ENCODE measurements around the gene MEGF10. TPM values are rescaled to one million over a fixed set of nuclear protein-coding genes. Genes with fewer than 3 reads are reported as not detected.

MEGF10 gene
- total RNA-seq, 1 experiment from 2014 or later = 0.03 TPM

DNA sequence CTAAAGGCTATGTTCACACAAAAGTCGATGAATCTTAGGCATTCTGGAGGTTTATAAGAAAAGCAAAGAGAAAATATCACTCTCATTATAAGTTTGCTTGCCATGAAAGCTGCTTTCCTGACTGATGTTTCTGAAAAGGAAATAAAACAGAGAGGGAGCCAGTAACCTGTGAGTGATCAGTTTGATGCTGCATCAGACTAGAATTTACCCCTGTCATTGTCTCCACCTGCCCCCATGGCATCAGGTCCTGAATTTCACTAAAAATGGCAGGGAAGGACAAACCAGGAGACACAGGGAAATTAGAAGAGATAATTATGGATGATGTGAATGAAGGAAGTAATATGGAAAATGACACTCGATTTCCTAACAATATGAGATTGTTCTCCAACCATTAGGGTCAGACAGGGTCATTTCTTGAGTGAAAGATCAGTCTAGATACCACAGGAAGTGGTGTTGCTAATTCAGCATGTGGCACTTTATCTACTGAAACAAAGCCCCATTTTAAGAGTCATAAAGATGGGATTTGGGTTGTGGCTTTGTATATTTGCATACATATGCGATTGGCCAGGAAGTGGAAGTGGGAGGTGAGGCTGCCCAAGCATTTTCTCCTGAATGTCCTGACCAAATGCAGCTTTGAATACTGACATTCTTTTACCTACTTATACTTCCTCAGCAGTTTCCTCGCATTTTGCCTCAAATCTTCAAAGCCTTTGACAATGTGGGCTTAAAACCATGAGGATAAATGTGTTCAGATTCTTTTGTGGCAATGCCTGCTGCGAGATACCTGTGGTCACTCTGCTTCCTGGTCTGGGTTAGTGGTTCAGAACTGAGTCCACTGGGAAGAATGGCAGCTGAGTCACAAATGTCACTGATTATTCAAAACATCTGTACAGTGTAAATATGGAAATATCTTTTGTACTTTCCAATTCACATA lies 29.7 kb downstream of the MEGF10 start:
- no peak for DNase-seq (ENCODE audit: low spot score)
- in situ Hi-C loops (cut with HindIII; ENCODE audit: low sequenced_read_pairs) = no loop called here

DNA sequence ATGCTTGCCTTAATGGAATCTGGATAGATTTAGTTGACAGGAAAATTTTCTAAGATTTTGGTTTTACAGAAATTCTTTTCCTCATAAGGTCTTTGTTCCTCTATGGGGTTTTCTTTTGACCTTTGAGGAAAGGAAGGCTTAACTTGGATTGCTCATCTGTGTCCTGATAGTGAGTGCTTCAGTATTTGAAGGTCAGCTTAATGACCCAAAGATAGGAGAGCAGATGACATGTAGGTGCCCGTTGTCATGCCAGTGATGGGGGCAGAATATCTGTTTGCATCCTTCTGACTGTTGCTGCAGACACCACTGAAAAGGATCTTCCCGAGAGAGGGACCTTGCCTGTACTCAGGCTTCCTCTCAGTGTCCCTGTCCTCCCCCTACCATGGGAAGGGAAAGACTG lies 30.9 kb downstream of the MEGF10 start:
- no peak for DNase-seq (ENCODE audit: low spot score)
- in situ Hi-C loops (cut with HindIII; ENCODE audit: low sequenced_read_pairs) = no loop called here

DNA sequence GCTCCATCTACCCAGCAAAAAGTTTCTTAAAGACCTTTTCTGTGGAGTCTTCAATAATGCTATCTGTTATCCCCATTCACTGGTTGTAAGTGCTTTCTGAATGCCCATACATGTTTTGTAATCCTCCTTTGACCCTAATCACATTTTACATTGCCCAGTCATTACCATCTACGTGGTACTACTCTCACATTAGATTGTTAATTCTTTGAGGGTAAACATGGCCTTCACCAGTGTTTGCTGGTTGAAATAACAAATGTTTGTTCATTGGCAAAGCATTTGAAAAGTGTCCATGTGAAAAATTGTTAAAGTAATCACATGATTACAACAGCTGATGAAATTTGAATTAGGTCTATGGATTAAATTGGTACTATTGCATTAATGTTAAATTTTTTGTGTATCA lies 31.8 kb downstream of the MEGF10 start:
- no peak for DNase-seq (ENCODE audit: low spot score)
- in situ Hi-C loops (cut with HindIII; ENCODE audit: low sequenced_read_pairs) = no loop called here

GRCh38 chr5:127324756-127325155 lies 34.2 kb downstream of the MEGF10 start:
- in situ Hi-C loops (cut with HindIII; ENCODE audit: low sequenced_read_pairs) = no loop called here
- DNase-seq (ENCODE audit: low spot score) = no peak

- in situ Hi-C loops (cut with HindIII; ENCODE audit: low sequenced_read_pairs) = no loop called here
- no peak for DNase-seq (ENCODE audit: low spot score)
These were observed 35.8 kb downstream of the MEGF10 start for GRCh38 chr5:127326431-127326830.

GRCh38 chr5:127326976-127327755 lies 36.6 kb downstream of the MEGF10 start:
- no peak for DNase-seq (ENCODE audit: low spot score)
- in situ Hi-C loops (cut with HindIII; ENCODE audit: low sequenced_read_pairs) = no loop called here

GRCh38 chr5:127330116-127330515 lies 39.5 kb downstream of the MEGF10 start:
- in situ Hi-C loops (cut with HindIII; ENCODE audit: low sequenced_read_pairs) = no loop called here

DNA sequence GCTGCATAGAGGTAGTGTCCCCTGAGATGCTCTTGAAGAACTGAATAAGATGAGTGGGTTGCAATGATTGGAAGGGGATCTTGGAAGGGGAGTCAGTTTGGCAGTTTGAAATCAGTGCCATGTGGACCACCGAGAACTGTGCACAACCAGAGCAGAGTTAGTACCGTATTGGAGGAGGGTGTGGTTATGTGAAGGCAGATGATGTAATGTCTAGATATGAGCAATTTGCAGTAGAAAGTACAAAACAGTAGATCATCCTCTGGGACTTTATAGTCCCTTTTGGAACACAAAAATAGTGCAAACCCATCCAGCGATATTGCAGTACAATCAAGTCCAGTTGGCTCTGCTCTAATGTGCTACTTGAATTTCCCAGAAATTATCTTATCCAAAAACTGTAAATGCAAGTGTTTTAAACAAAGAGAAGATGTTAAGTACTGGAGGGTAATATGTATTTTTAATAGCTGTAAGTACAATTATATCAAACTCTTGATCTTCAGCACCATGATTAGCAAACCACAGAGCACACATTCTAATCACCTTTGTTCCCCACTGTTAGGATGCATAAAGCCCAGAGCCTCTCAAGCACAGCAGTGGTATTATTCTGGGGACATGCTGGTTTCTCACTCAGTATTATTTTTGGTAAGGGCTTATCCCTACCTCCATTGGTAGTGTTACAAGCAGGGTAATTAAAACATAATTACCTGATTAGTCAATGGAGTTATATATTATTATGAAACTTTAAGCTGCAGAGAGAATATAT lies 41.5 kb downstream of the MEGF10 start:
- DNase-seq (ENCODE audit: low spot score) = no peak
- in situ Hi-C loops (cut with HindIII; ENCODE audit: low sequenced_read_pairs) = no loop called here

More at GRCh38 chr5:127330116-127330515, 39.5 kb downstream of the MEGF10 start:
- no peak for DNase-seq (ENCODE audit: low spot score)

DNA sequence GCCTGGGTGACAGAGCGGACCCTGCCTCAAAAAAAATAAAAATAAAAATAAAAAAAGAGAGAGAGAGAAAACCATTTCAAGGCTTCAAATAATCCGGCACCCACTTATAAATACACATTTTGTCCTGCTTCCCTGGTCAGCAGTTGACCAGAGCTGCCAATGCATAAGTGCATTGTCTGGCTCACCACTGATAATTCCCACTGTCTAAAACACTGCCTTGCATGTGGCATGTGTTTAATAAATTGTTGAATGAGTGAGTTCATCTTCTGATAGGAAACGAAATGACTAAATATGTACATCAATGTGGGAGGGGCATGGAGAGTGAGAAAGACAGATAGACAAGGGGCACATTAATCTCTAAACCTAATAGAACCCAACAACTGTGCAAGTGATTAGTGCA lies 42.9 kb downstream of the MEGF10 start:
- no peak for DNase-seq (ENCODE audit: low spot score)
- in situ Hi-C loops (cut with HindIII; ENCODE audit: low sequenced_read_pairs) = no loop called here

DNA sequence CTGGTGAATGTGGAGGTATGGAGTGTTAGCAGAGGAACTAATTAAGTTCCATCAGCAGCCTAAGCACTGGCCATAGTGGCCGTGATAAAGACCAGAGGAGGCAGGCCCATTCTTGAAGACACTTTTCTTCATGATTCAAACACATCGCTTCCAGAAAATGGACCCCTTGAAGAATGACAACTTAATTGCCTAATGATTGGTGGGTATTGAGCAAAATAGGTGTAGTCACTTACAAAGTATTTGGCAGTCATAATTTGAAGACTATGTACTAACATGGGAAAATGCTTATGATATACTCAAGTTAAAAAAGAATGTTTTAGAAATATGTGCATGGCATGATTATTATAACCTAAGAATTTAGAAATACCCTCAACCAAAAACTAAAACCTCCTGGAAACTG lies 44.8 kb downstream of the MEGF10 start:
- no peak for DNase-seq (ENCODE audit: low spot score)

GRCh38 chr5:127337876-127338275 lies 47.3 kb downstream of the MEGF10 start:
- in situ Hi-C loops (cut with HindIII; ENCODE audit: low sequenced_read_pairs) = no loop called here
- DNase-seq (ENCODE audit: low spot score) = no peak

More for the DNA sequence above, 44.8 kb downstream of the MEGF10 start:
- in situ Hi-C loops (cut with HindIII; ENCODE audit: low sequenced_read_pairs) = no loop called here

DNA sequence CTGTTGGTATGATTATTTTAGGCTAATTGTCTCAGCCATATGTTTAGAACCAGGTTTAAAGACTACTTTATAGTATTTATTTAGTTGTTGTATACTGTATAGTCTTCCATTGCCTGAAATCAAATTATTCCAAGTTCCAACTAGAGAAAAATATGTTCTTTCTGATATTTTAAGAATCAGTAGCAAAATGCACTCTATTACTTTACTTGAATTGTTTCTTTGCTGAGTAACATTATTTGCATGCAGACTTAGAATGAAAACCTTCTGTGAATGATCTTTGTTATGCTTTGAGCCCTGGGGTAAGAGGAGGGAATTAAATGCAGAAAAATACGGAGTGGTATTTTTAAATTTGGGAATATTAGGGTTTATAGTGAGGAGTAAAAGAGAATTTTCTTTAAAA lies 47.9 kb downstream of the MEGF10 start:
- no peak for DNase-seq (ENCODE audit: low spot score)
- in situ Hi-C loops (cut with HindIII; ENCODE audit: low sequenced_read_pairs) = no loop called here

GRCh38 chr5:127340606-127341005 lies 50.0 kb downstream of the MEGF10 start:
- in situ Hi-C loops (cut with HindIII; ENCODE audit: low sequenced_read_pairs) = no loop called here
- no peak for DNase-seq (ENCODE audit: low spot score)

GRCh38 chr5:127342364-127342763 lies 51.8 kb downstream of the MEGF10 start:
- DNase-seq (ENCODE audit: low spot score) = no peak
- in situ Hi-C loops (cut with HindIII; ENCODE audit: low sequenced_read_pairs) = no loop called here

DNA sequence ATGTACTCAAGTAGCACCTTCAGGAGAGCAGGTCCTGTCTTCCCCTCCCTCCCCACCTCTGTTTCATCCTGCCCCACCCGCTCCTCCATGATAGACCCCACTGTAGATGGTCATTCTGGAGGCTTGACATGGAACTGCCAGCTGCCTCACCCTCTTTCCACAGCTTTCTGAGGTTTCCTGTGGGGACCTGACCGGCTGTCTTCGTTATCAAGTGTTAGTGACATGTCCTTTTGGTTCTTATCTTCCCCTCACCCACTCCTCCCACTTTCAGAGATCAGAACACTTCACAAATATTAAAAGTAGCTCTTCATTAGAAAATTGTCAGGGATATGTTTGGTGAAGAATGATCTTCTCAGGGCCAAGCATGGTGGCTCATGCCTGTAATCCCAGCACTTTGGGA lies 52.7 kb downstream of the MEGF10 start:
- in situ Hi-C loops (cut with HindIII; ENCODE audit: low sequenced_read_pairs) = no loop called here
- DNase-seq (ENCODE audit: low spot score) = no peak

- in situ Hi-C loops (cut with HindIII; ENCODE audit: low sequenced_read_pairs) = no loop called here
These were observed 53.3 kb downstream of the MEGF10 start for GRCh38 chr5:127343866-127344265.

DNA sequence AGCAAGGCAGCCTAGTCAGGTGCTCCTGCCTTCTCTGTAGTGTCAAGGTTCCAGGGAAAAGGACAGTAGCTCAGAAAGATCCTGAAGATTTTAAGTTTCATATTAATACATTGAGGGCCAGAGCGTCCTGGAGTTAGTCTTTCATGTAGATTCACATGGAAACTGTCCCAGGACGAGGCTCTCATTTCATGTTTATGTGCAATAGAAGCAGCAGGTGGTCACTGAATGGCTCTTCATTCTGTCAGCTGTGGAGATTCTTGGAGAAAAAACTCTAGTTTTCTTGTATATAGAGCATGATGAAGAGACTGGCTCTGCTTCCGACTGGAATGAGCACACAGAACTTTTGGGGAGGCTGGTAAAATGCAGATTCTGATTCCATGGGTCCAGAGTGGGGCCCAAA lies 54.3 kb downstream of the MEGF10 start:
- in situ Hi-C loops (cut with HindIII; ENCODE audit: low sequenced_read_pairs) = no loop called here
- no peak for DNase-seq (ENCODE audit: low spot score)

More at GRCh38 chr5:127343866-127344265, 53.3 kb downstream of the MEGF10 start:
- DNase-seq (ENCODE audit: low spot score) = no peak

- in situ Hi-C loops (cut with HindIII; ENCODE audit: low sequenced_read_pairs) = no loop called here
- DNase-seq (ENCODE audit: low spot score) = no peak
These were observed 60.8 kb downstream of the MEGF10 start for GRCh38 chr5:127351418-127351817.

GRCh38 chr5:127352068-127352467 lies 61.5 kb downstream of the MEGF10 start:
- DNase-seq (ENCODE audit: low spot score) = no peak
- in situ Hi-C loops (cut with HindIII; ENCODE audit: low sequenced_read_pairs) = no loop called here

DNA sequence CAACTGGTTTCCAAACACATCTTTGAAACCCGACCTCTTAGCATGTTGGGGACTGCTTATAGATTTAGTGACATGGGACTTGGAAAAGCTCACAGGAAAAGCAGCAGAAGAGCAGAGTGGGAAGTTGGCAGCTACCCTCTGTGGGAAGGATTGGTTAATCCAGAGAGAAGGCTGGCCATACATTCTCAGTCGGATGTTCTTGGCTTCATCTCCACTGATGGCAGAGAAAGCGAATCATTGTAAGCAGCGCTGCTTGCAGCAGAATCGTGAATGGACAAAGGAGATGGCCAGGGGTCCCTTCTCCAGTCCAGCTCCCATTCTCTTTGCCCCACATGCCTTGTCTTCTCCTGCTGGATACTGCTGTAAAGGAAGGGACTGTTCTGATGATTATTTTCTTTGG lies 62.7 kb downstream of the MEGF10 start:
- DNase-seq (ENCODE audit: low spot score) = no peak
- in situ Hi-C loops (cut with HindIII; ENCODE audit: low sequenced_read_pairs) = no loop called here
